Activated T-cell treated with anti-CD3 and anti-CD28 coated beads, Interleukin-2, amount 50 U/mL, for 72 hours (primary cell): ENCODE results near the gene TMEM164. TPM values are rescaled to one million over a fixed set of nuclear protein-coding genes. Genes with fewer than 3 reads are reported as not detected.

Source experiments
- ATAC-seq, 2 donors: fragments of 150-1000 bp; cut with Tn5 transposase; replicated peaks in 1 of 2; 2 replicates each; pipeline ENCODE4 v1.10.0; 2021; ENCODE audit warnings: moderate library complexity in 2 of 2, mild to moderate bottlenecking in 1 of 2
- DNase-seq, 2 donors: peaks; one replicate each; pipeline ENCODE4 v3.0.0; 2021 to 2022; ENCODE audit warnings: mixed read lengths in 1 of 2
- H3K27ac Mint-ChIP-seq: one replicate; pipeline ENCODE4 v1.8.0; 2022; ENCODE audit warnings: mild to moderate bottlenecking, moderate library complexity, mixed read lengths
- H3K27me3 Mint-ChIP-seq: one replicate; pipeline ENCODE4 v1.8.0; 2022; ENCODE audit warnings: low read depth, mixed read lengths
- H3K36me3 Mint-ChIP-seq, 2 donors: one replicate each; pipeline ENCODE4 v1.8.0; 2022; ENCODE audit warnings: mixed read lengths in 2 of 2, mild to moderate bottlenecking in 1 of 2; ENCODE audit not compliant: insufficient read depth in 2 of 2
- H3K4me1 Mint-ChIP-seq: one replicate; pipeline ENCODE4 v1.8.0; 2022; ENCODE audit warnings: low read depth, mixed read lengths
- H3K4me3 Mint-ChIP-seq, 2 donors: one replicate each; pipeline ENCODE4 v1.8.0; 2022; ENCODE audit warnings: mild to moderate bottlenecking in 2 of 2, mixed read lengths in 2 of 2, moderate library complexity in 2 of 2
- H3K9me3 Mint-ChIP-seq, 2 donors: one replicate each; pipeline ENCODE4 v1.8.0; 2022; ENCODE audit warnings: mixed read lengths in 2 of 2
- total RNA-seq, 2 donors: library from RNA; stranded (reverse); gene quantifications; one replicate each; pipeline ENCODE4 v1.2.3, GENCODE V29; 2022

The TMEM164 gene
- total RNA-seq, 2 donors from 2014 or later, result 15.0 to 19.5 TPM

- no peaks in the 10 kb centered on the region for H3K9me3 Mint-ChIP-seq
- ATAC-seq (no peak), DNase-seq (no peak)
- no peaks in the 10 kb centered on the region for H3K27me3 Mint-ChIP-seq
- H3K27ac Mint-ChIP-seq, result no peak overlapping the region
- H3K36me3 Mint-ChIP-seq, result peaks cover 0 to 3% of the 10 kb centered on the region in 2 donors
- H3K4me3 Mint-ChIP-seq, result no peak overlapping the region
- peaks cover 18% of the 10 kb centered on the region for H3K4me1 Mint-ChIP-seq
Measured at GRCh38 chrX:110213183-110213582, 210.3 kb downstream of the TMEM164 start.

GRCh38 chrX:110214684-110215083 is 211.8 kb downstream of the TMEM164 start:
- Mint-ChIP-seq H3K27me3 (no peaks in the 10 kb centered on the region), H3K27ac (no peak overlapping the region), H3K9me3 (no peaks in the 10 kb centered on the region), H3K4me1 (peaks cover 23% of the 10 kb centered on the region), H3K4me3 (no peak overlapping the region), H3K36me3 (peaks cover 0 to 3% of the 10 kb centered on the region in 2 donors)
- no peak for DNase-seq
- ATAC-seq, result no peak

GRCh38 chrX:110215411-110215810 is 212.5 kb downstream of the TMEM164 start:
- H3K4me1 Mint-ChIP-seq, result peaks cover 16% of the 10 kb centered on the region
- H3K4me3 Mint-ChIP-seq, result no peak overlapping the region
- no peaks in the 10 kb centered on the region for H3K9me3 Mint-ChIP-seq
- DNase-seq, result no peak
- no peaks in the 10 kb centered on the region for H3K27me3 Mint-ChIP-seq
- H3K27ac Mint-ChIP-seq, result no peak overlapping the region
- H3K36me3 Mint-ChIP-seq, result peaks cover 0 to 3% of the 10 kb centered on the region in 2 donors
- no peak for ATAC-seq

GRCh38 chrX:110216027-110216426 is 213.1 kb downstream of the TMEM164 start:
- H3K4me1 Mint-ChIP-seq, result peaks cover 14% of the 10 kb centered on the region
- DNase-seq, result no peak
- ATAC-seq, result no peak

GRCh38 chrX:110218591-110218990 is 215.7 kb downstream of the TMEM164 start:
- H3K27me3 Mint-ChIP-seq, result no peaks in the 10 kb centered on the region
- no peak overlapping the region for H3K4me3 Mint-ChIP-seq
- H3K4me1 Mint-ChIP-seq, result peaks cover 14% of the 10 kb centered on the region
- ATAC-seq (no peak), DNase-seq (no peak)
- H3K9me3 Mint-ChIP-seq, result no peaks in the 10 kb centered on the region
- H3K36me3 Mint-ChIP-seq, result peaks cover 0 to 4% of the 10 kb centered on the region in 2 donors
- no peak overlapping the region for H3K27ac Mint-ChIP-seq

More at GRCh38 chrX:110216027-110216426, 213.1 kb downstream of the TMEM164 start:
- H3K27ac Mint-ChIP-seq, result no peak overlapping the region
- H3K27me3 Mint-ChIP-seq, result no peaks in the 10 kb centered on the region
- peaks cover 0 to 3% of the 10 kb centered on the region in 2 donors for H3K36me3 Mint-ChIP-seq
- no peak overlapping the region for H3K4me3 Mint-ChIP-seq
- H3K9me3 Mint-ChIP-seq, result no peaks in the 10 kb centered on the region

GRCh38 chrX:110219920-110220319 is 217.0 kb downstream of the TMEM164 start:
- H3K27ac Mint-ChIP-seq, result no peak overlapping the region
- DNase-seq, result no peak
- H3K9me3 Mint-ChIP-seq, result no peaks in the 10 kb centered on the region
- peaks cover 0 to 2% of the 10 kb centered on the region in 2 donors for H3K36me3 Mint-ChIP-seq
- no peak overlapping the region for H3K4me3 Mint-ChIP-seq
- peaks cover 14% of the 10 kb centered on the region for H3K4me1 Mint-ChIP-seq
- ATAC-seq, result peak; percentile 39 to 58
- no peaks in the 10 kb centered on the region for H3K27me3 Mint-ChIP-seq

GRCh38 chrX:110222497-110223257 is 219.8 kb downstream of the TMEM164 start:
- DNase-seq (no peak), ATAC-seq (no peak)
- Mint-ChIP-seq H3K27ac (no peak overlapping the region), H3K4me3 (no peak overlapping the region), H3K4me1 (peaks cover 11% of the 10 kb centered on the region), H3K27me3 (peaks cover 2% of the 10 kb centered on the region), H3K9me3 (no peaks in the 10 kb centered on the region), H3K36me3 (peaks cover 0 to 2% of the 10 kb centered on the region in 2 donors)

GRCh38 chrX:110224926-110225617 is 222.2 kb downstream of the TMEM164 start:
- DNase-seq (no peak), ATAC-seq (no peak)
- no peaks in the 10 kb centered on the region for H3K9me3 Mint-ChIP-seq
- peaks cover 0 to 2% of the 10 kb centered on the region in 2 donors for H3K36me3 Mint-ChIP-seq
- H3K27ac Mint-ChIP-seq, result no peak overlapping the region
- peaks cover 20% of the 10 kb centered on the region for H3K27me3 Mint-ChIP-seq
- peaks cover 12% of the 10 kb centered on the region for H3K4me1 Mint-ChIP-seq
- no peak overlapping the region for H3K4me3 Mint-ChIP-seq

GRCh38 chrX:110226931-110227330 is 224.0 kb downstream of the TMEM164 start:
- Mint-ChIP-seq H3K9me3 (peaks cover 1 to 2% of the 10 kb centered on the region in 2 donors), H3K36me3 (peaks cover 7 to 8% of the 10 kb centered on the region in 2 donors), H3K27me3 (peaks cover 26% of the 10 kb centered on the region), H3K4me3 (peak overlapping the region in 1 of 2 donors; percentile 31), H3K27ac (no peak overlapping the region), H3K4me1 (peaks cover 18% of the 10 kb centered on the region)
- ATAC-seq (no peak), DNase-seq (no peak)
